GM12874 (cell line): Measurements from ENCODE around the gene TXNDC8.

Experiments
- CTCF ChIP-seq: IDR thresholded peaks from 2 replicates; pipeline ENCODE4 v1.5.1; 2011; ENCODE audit warnings: low read depth, mild to moderate bottlenecking, control low read depth, low read length, moderate library complexity; ENCODE audit not compliant: insufficient read depth

TXNDC8 gene

GRCh38 chr9:110276781-110277180 lies 60.9 kb downstream of the TXNDC8 start:
- TF ChIP-seq CTCF, result no peak

GRCh38 chr9:110270211-110270995 lies 67.3 kb downstream of the TXNDC8 start:
- no peak for TF ChIP-seq CTCF

- TF ChIP-seq CTCF, result no peak
Observed at GRCh38 chr9:110266795-110267194, 70.9 kb downstream of the TXNDC8 start.

GRCh38 chr9:110261632-110262031 lies 76.0 kb downstream of the TXNDC8 start:
- TF ChIP-seq CTCF, result no peak

- TF ChIP-seq CTCF, result no peak
Observed at GRCh38 chr9:110260911-110261310, 76.8 kb downstream of the TXNDC8 start.

GRCh38 chr9:110259566-110259965 lies 78.1 kb downstream of the TXNDC8 start:
- no peak for TF ChIP-seq CTCF

- no peak for TF ChIP-seq CTCF
Observed at GRCh38 chr9:110258690-110259091, 79.0 kb downstream of the TXNDC8 start.

GRCh38 chr9:110257956-110258355 lies 79.7 kb downstream of the TXNDC8 start:
- TF ChIP-seq CTCF, result no peak
